Transverse colon (tissue), 4 donors: ENCODE results near the gene GFRA1.

Experiments used
- EP300 ChIP-seq: sonication (generic); formaldehyde crosslinking; IDR thresholded peaks from one replicate; pipeline ENCODE4 v1.6.1; 2017; ENCODE audit warnings: antibody characterized with exemption, low read depth
- POLR2A ChIP-seq: fragments of 450-650 bp; IDR thresholded peaks from one replicate; pipeline ENCODE4 v1.6.1; 2016; ENCODE audit warnings: antibody characterized with exemption, mild to moderate bottlenecking, moderate library complexity
- POLR2AphosphoS5 ChIP-seq, 3 donors: sonication (generic); formaldehyde crosslinking; IDR thresholded peaks; one replicate each; pipeline ENCODE4 v1.6.1; 2016; ENCODE audit warnings: antibody characterized with exemption in 3 of 3
- TF ChIP-seq, protein P1 (sequence below), 5 experiments: fragments of 200-600 bp in 3 of 5; fragments of 450-650 bp in 2 of 5; sonication (generic) in 3 of 5; IDR thresholded peaks; 1 replicate in 2 of 5; 2 replicates in 3 of 5; pipeline ENCODE4 v1.5.1; 2016 to 2017; ENCODE audit warnings: antibody characterized with exemption in 5 of 5, inconsistent platforms in 3 of 5, mild to moderate bottlenecking in 2 of 5, moderate library complexity in 1 of 5

DNA sequence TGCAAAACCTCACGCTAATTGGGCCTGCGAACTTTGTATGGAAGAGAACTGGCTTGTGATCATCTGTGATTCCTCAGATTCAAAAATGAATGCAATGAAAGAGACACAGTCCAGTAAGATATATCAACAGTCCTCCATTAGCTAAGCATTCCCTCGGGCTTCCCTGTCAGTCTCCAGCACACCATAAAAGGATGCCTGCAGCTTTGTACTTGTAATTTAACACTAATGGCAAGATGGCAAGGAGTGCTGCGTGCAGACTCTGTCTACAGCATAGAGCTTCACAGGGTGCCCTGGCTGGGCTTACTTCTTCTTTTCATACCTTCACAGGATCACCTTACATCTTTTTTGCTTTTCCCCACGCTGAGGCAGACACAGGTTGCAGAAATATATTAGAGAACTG is 200.0 kb downstream of the GFRA1 start:
- TF ChIP-seq POLR2A (no peak), POLR2AphosphoS5 (IDR thresholded peaks at IDR 0.05) (no peak), EP300 (no peak)
- TF ChIP-seq, protein P1, sequence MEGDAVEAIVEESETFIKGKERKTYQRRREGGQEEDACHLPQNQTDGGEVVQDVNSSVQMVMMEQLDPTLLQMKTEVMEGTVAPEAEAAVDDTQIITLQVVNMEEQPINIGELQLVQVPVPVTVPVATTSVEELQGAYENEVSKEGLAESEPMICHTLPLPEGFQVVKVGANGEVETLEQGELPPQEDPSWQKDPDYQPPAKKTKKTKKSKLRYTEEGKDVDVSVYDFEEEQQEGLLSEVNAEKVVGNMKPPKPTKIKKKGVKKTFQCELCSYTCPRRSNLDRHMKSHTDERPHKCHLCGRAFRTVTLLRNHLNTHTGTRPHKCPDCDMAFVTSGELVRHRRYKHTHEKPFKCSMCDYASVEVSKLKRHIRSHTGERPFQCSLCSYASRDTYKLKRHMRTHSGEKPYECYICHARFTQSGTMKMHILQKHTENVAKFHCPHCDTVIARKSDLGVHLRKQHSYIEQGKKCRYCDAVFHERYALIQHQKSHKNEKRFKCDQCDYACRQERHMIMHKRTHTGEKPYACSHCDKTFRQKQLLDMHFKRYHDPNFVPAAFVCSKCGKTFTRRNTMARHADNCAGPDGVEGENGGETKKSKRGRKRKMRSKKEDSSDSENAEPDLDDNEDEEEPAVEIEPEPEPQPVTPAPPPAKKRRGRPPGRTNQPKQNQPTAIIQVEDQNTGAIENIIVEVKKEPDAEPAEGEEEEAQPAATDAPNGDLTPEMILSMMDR (IDR thresholded peaks at IDR 0.05): no peak
